Immature natural killer cell (primary cell): ENCODE measurements around the gene TUBGCP6. TPM values are rescaled to one million over a fixed set of nuclear protein-coding genes. Genes with fewer than 3 reads are reported as not detected.
A peak's percentile ranks its signal among the peaks of the same experiment; 100 is the strongest.

Experiments
- DNase-seq, 3 donors: peaks; one replicate each; pipeline ENCODE4 v3.0.0; 2022; ENCODE audit warnings: mixed read lengths in 1 of 3
- H3K27ac Mint-ChIP-seq, 6 donors: one replicate each; pipeline ENCODE4 v1.8.0; 2020; ENCODE audit warnings: mixed read lengths in 6 of 6, mild to moderate bottlenecking in 5 of 6, inconsistent platforms in 4 of 6, moderate library complexity in 3 of 6
- H3K27me3 Mint-ChIP-seq, 3 donors: one replicate each; pipeline ENCODE4 v1.8.0; 2020 to 2021; ENCODE audit warnings: low read depth in 3 of 3, mild to moderate bottlenecking in 3 of 3, mixed read lengths in 3 of 3, moderate library complexity in 3 of 3, inconsistent platforms in 1 of 3
- H3K36me3 Mint-ChIP-seq, 3 donors: one replicate each; pipeline ENCODE4 v1.8.0; 2020; ENCODE audit warnings: mixed read lengths in 3 of 3, inconsistent platforms in 2 of 3, mild to moderate bottlenecking in 2 of 3
- H3K4me1 Mint-ChIP-seq, 2 donors: one replicate each; pipeline ENCODE4 v1.8.0; 2020; ENCODE audit warnings: inconsistent platforms in 2 of 2, mild to moderate bottlenecking in 2 of 2, mixed read lengths in 2 of 2, moderate library complexity in 1 of 2
- H3K4me3 Mint-ChIP-seq, 5 donors: one replicate each; pipeline ENCODE4 v1.8.0; 2020; ENCODE audit warnings: mild to moderate bottlenecking in 5 of 5, mixed read lengths in 5 of 5, inconsistent platforms in 3 of 5, moderate library complexity in 3 of 5
- H3K9me3 Mint-ChIP-seq, 6 donors: one replicate each; pipeline ENCODE4 v1.8.0; 2020; ENCODE audit warnings: mild to moderate bottlenecking in 6 of 6, mixed read lengths in 6 of 6, inconsistent platforms in 4 of 6, moderate library complexity in 3 of 6
- polyA plus RNA-seq, 3 donors: library from polyadenylated mRNA; unstranded; fragments of 300-500 nt; fragmentation: Illumina TruSeq; gene quantifications; one replicate each; pipeline ENCODE4 v1.2.3, GENCODE V29; 2021

TUBGCP6 gene
- polyA plus RNA-seq, 3 donors from 2014 or later = 5.2 to 18.0 (median 12.4) TPM

DNA sequence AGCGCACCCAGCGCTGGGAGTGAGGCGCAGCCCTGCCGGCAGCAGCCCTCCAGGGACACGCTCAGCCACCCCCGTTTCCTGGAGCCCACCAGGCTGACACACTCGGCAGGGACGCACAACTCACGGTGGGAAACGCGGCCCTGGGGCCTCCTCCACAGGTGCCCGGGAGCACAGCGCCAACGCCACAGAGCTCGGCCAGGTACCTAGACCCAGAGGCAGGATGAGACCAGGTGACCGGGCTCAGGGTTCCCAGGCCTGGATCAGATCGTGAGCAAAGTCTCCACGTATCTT lies 18.0 kb downstream of the TUBGCP6 start:
- Mint-ChIP-seq H3K4me1 (peaks cover 0 to 2% of the 10 kb centered on the region in 2 donors), H3K27me3 (peaks cover 0 to 6% (median 0%) of the 10 kb centered on the region in 3 donors), H3K9me3 (no peaks in the 10 kb centered on the region), H3K36me3 (peaks cover 0 to 23% (median 12%) of the 10 kb centered on the region in 3 donors), H3K4me3 (no peak overlapping the region), H3K27ac (no peak overlapping the region)
- DNase-seq = no peak

DNA sequence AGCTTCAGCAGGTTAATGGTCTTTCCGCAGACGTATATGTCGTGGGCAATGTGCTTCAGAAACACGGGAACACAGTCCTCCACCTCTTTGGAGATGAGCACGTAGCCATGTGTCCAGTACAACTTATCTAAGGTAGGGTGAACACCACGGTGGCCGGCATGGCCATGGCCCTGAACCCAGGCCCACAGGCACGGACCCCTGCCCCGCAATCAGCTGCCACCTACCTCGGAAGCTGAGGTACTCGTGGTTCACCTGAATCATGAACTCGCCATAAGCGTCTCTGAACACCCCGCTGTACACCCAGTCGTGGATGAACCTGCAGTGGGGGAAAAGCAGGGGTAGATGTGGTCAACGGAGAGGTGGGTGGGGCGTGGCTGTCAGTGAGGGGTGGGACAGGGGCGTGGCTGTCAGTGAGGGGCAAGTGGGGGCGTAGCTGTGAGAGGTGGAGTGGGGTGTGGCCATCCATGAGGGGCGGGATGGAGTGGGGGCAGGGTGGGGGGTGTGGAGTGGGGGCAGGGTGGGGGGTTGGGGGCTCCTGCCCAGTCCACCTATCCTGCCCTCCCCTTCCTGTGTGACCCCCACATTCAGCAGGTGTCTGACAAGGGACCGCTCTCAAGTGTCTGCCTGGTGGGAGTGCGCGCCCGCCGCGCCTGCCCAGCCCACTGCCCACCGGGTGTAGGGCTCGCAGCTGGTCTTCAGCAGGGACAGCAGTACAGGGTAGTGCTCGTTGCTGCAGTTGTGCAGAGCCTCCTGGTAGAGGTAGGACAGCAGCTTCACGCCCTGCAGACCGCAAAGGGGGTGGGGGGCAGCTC lies 18.6 kb downstream of the TUBGCP6 start:
- DNase-seq = no peak
- H3K4me3 Mint-ChIP-seq = no peak overlapping the region
- peaks cover 0 to 2% of the 10 kb centered on the region in 2 donors for H3K4me1 Mint-ChIP-seq
- H3K27ac Mint-ChIP-seq = no peak overlapping the region
- peaks cover 0 to 6% (median 0%) of the 10 kb centered on the region in 3 donors for H3K27me3 Mint-ChIP-seq
- peaks cover 0 to 24% (median 12%) of the 10 kb centered on the region in 3 donors for H3K36me3 Mint-ChIP-seq
- H3K9me3 Mint-ChIP-seq = no peaks in the 10 kb centered on the region

DNA sequence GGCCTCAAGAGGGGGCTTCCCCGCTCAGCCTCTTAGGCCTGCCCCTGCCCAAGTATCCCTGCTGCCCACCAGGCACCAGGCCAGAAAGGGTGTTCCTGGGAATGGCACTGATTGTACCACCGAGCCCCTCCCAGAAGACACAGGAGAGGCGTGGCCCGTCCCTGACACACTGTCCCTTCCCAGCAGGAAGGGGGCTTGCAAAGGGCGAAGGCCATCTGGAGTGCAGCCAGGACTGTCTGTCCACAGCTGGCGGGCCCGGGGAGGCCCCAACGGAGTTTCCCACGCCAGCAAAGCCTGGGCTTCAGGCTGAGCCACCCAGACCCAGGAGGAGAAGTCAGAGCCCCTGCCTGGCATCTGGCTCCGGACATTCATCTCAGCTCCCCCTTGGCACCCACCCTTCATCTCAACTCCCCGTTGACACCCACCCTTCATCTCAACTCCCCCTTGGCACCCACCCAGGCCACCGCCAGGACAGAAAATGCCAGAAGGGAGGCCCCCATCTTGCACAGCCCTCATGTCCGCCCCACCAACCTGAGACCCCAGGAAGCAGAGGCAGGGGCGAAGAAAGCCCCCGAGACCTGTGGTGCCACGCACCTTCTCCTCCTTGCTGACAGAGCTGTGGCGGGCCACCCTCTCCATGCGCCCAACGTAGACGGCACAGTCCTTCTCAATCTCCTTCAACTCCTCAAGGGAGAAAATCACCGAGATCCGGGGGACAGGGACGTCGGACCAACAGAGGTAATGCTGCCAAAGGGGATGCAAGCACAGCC lies 19.4 kb downstream of the TUBGCP6 start:
- peaks cover 0 to 6% (median 3%) of the 10 kb centered on the region in 3 donors for H3K27me3 Mint-ChIP-seq
- no peak overlapping the region for H3K4me3 Mint-ChIP-seq
- H3K9me3 Mint-ChIP-seq = no peaks in the 10 kb centered on the region
- H3K36me3 Mint-ChIP-seq = peaks cover 0 to 28% (median 12%) of the 10 kb centered on the region in 3 donors
- no peak overlapping the region for H3K27ac Mint-ChIP-seq
- peaks cover 0 to 2% of the 10 kb centered on the region in 2 donors for H3K4me1 Mint-ChIP-seq
- no peak for DNase-seq

DNA sequence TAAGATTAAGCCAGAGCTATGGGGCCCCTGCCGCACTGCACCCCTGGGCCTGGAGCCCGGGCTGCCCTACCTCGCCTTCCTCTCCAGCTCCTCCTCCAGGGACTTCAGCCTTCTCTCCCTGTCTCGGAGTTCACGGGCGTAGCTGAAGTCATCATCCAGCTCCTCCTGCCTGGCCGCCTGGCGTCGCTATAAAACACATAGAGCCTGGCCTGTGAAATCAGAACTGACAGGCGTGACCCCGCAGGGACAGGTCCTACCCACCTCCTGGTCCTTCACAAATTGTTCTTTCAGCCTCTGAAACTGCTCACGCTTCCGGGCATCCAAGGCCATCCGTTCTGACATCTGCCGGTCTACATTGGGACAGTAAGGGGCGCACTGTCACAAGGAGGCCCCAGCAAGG lies 20.8 kb downstream of the TUBGCP6 start:
- Mint-ChIP-seq H3K36me3 (peaks cover 0 to 20% (median 7%) of the 10 kb centered on the region in 3 donors), H3K4me1 (no peaks in the 10 kb centered on the region), H3K27ac (peak overlapping the region in 1 of 6 donors; percentile 4), H3K9me3 (no peaks in the 10 kb centered on the region), H3K27me3 (peaks cover 2 to 9% (median 3%) of the 10 kb centered on the region in 3 donors), H3K4me3 (no peak overlapping the region)
- no peak for DNase-seq

GRCh38 chr22:50222508-50222907 lies 22.3 kb downstream of the TUBGCP6 start:
- H3K27me3 Mint-ChIP-seq = peaks cover 3 to 9% (median 7%) of the 10 kb centered on the region in 3 donors
- no peaks in the 10 kb centered on the region for H3K4me1 Mint-ChIP-seq
- peaks cover 0 to 18% (median 0%) of the 10 kb centered on the region in 3 donors for H3K36me3 Mint-ChIP-seq
- no peak for DNase-seq
- no peaks in the 10 kb centered on the region for H3K9me3 Mint-ChIP-seq
- H3K27ac Mint-ChIP-seq = no peak overlapping the region
- H3K4me3 Mint-ChIP-seq = no peak overlapping the region

DNA sequence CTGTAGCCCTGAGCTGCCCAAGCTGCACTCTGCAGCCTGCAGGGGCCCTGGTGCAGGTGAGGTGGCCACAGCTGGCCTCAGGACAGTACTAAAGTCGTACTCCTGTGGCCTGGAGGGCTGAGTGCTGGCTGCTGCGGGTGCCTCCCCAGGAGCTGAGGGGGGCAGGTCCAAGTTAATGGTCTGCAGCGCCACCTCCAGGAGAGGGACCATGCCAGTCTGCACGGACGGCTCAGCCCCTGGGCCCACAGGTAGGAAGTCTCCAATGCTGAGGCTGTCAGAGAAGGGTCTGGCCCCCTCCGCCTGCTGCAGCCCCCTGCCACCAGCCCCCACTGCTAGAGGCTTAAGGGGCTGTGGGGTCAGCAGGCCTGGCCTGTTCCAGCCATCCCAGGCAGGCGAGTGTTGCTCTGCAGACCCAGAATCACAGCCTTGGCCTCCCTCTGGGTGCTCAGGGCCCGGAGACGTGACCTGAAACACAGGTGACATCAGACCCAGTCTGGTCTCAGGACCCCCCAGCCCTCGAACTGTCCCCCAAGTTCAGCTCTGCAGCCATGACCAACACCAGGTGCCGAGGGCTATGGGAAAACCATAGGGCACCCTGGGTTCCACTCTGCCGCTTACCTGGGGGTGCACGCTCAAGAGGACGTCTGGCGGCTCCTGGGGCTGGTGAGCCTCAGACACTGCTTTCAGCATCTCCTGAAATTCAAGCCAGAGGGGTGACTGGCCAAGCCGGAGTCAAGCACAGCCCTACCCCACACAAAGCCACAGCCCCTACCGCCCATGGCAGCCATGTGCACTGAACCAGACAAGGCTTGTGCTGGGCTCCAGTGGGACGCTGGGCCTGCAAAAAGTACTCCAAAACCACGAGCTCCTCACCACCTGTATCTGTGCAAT lies 23.2 kb downstream of the TUBGCP6 start:
- H3K27ac Mint-ChIP-seq = no peak overlapping the region
- no peaks in the 10 kb centered on the region for H3K4me1 Mint-ChIP-seq
- DNase-seq = no peak
- no peaks in the 10 kb centered on the region for H3K9me3 Mint-ChIP-seq
- H3K27me3 Mint-ChIP-seq = peaks cover 3 to 12% (median 9%) of the 10 kb centered on the region in 3 donors
- no peak overlapping the region for H3K4me3 Mint-ChIP-seq
- H3K36me3 Mint-ChIP-seq = peaks cover 0 to 21% (median 0%) of the 10 kb centered on the region in 3 donors

- H3K27me3 Mint-ChIP-seq = peaks cover 3 to 15% (median 10%) of the 10 kb centered on the region in 3 donors
- peaks cover 0 to 24% (median 0%) of the 10 kb centered on the region in 3 donors for H3K36me3 Mint-ChIP-seq
- no peaks in the 10 kb centered on the region for H3K9me3 Mint-ChIP-seq
- no peak overlapping the region for H3K4me3 Mint-ChIP-seq
- no peaks in the 10 kb centered on the region for H3K4me1 Mint-ChIP-seq
- H3K27ac Mint-ChIP-seq = peak overlapping the region in 1 of 6 donors; percentile 23
- DNase-seq = no peak
These were observed 24.0 kb downstream of the TUBGCP6 start for GRCh38 chr22:50220603-50221409.

DNA sequence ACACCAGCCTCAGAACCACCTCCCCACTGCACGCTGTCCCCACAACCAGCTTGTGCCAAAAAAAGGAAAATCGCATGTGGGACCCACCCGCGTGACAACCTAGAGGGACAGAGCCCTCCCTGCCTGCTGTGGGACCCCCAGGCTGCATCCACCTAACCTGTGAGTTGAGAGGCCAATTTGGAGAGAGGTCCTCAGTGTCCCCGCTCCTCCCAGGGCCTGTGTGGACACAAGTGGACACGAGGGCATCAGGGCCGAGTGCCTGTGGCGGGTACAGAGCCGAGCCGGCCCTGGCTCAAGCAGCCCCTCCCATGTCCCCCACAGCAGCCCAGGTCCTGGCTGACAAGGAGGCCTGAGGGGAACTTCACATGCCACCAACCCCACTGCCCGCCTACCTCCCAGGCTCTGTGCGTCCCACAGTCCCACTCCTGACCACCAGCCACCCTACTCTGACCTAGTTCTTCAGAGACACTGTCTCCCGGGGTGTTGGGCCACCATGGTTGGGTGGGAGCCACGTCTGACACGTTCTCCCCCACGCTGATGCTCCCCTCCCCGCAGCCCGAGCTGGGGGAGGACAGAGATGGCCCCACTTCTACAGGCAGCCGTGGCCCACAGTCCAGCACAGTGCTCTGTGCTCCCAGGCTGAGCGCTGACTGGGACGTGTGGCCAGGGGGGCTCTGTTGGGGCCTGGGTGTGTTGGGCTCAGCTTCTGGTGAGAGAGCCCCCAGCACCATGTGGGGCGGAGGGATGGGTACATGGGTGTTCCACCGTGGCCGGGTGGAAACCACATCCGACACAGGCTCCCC lies 24.8 kb downstream of the TUBGCP6 start:
- Mint-ChIP-seq H3K4me3 (no peak overlapping the region), H3K36me3 (peaks cover 0 to 24% (median under 1%) of the 10 kb centered on the region in 3 donors), H3K27ac (peak overlapping the region in 1 of 6 donors; percentile 39), H3K4me1 (peaks cover 0 to 2% of the 10 kb centered on the region in 2 donors), H3K9me3 (no peaks in the 10 kb centered on the region), H3K27me3 (peaks cover 3 to 18% (median 10%) of the 10 kb centered on the region in 3 donors)
- DNase-seq = no peak

GRCh38 chr22:50218996-50219727 lies 25.7 kb downstream of the TUBGCP6 start:
- H3K36me3 Mint-ChIP-seq = peaks cover 0 to 25% (median 5%) of the 10 kb centered on the region in 3 donors
- no peaks in the 10 kb centered on the region for H3K9me3 Mint-ChIP-seq
- DNase-seq = no peak
- peaks cover 3 to 6% of the 10 kb centered on the region in 2 donors for H3K4me1 Mint-ChIP-seq
- no peak overlapping the region for H3K27ac Mint-ChIP-seq
- no peak overlapping the region for H3K4me3 Mint-ChIP-seq
- H3K27me3 Mint-ChIP-seq = peaks cover 3 to 18% (median 6%) of the 10 kb centered on the region in 3 donors

GRCh38 chr22:50218153-50218995 lies 26.4 kb downstream of the TUBGCP6 start:
- Mint-ChIP-seq H3K36me3 (peaks cover 0 to 20% (median 5%) of the 10 kb centered on the region in 3 donors), H3K9me3 (no peaks in the 10 kb centered on the region), H3K4me1 (peaks cover 5 to 7% of the 10 kb centered on the region in 2 donors), H3K4me3 (no peak overlapping the region), H3K27ac (no peak overlapping the region), H3K27me3 (peaks cover 3 to 18% (median 5%) of the 10 kb centered on the region in 3 donors)
- DNase-seq = no peak

DNA sequence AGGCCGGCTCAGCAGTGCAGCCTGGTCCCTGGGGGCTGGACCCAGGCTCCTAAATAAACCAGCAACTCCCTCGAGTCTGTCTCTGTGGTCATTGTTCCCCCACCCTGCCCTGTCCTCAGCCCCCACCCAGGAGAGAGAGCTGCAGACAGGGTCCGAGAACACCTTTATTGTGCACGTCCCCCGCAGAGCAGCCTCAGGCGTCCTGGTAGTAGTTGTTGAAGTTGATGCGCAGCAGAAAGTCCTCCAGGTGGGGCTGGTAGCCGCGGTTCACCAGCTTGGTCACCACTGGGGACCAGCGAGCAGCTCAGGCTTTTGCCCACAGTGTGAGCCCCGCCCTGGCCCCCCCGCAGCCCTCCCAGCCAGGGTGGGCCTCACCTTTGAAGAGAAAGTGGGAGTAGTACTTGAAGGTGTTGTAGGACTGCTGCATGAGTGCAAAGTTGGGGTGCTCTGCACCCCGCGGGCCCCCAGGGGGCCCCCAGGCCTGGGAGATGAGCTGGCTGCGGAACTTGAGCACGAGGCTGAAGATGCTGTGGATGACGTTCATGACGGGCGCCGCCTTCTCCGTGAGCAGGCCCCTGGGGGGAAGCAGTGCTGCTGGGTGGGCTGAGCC lies 27.2 kb downstream of the TUBGCP6 start:
- H3K9me3 Mint-ChIP-seq = no peaks in the 10 kb centered on the region
- DNase-seq = no peak
- H3K36me3 Mint-ChIP-seq = peaks cover 0 to 22% (median 8%) of the 10 kb centered on the region in 3 donors
- no peak overlapping the region for H3K4me3 Mint-ChIP-seq
- no peak overlapping the region for H3K27ac Mint-ChIP-seq
- peaks cover 10 to 15% of the 10 kb centered on the region in 2 donors for H3K4me1 Mint-ChIP-seq
- peaks cover 5 to 18% (median 8%) of the 10 kb centered on the region in 3 donors for H3K27me3 Mint-ChIP-seq
